ENCODE results near the gene ANKRD17. TPM values are rescaled to one million over a fixed set of nuclear protein-coding genes. Genes with fewer than 3 reads are reported as not detected.

The ANKRD17 gene
- total RNA-seq, 1 donor from 2014 or later, result 67.3 TPM

DNA sequence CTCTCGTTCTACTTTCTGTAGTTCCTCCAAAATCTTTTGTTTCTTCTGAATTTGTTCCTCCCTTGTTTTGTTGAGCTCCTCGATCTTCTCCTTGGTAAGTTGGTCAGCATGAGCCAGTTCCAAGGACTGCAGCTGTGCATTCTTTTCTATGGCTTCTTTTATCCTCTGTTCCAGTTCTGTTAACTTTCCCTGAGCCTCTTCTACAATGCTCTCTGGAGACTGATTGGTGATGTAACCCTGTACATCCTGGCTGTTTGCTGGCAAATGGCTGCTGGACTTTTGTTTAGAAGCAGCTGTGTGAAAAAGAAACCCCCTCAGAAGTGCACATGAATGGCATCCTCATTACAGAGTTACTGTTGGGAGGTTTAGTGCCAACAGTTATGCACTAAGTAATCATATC, 118.6 kb downstream of the ANKRD17 start:
- Histone ChIP-seq H3K27ac (peak overlapping the region; percentile 97), H4K20me1 (ENCODE audit: low read depth) (peaks cover 15% of the 10 kb centered on the region), H3K79me2 (ENCODE audit: low read depth) (peaks cover 34% of the 10 kb centered on the region), H3K4me2 (peak overlapping the region; percentile 60), H3K27me3 (no peaks in the 10 kb centered on the region), H3K9me3 (ENCODE audit: low read depth) (no peaks in the 10 kb centered on the region), H3K36me3 (peaks cover 32% of the 10 kb centered on the region), H3K4me1 (peaks cover 19% of the 10 kb centered on the region), H2AFZ (replicated peaks) (no peak overlapping the region), H3K4me3 (peak overlapping the region; percentile 12), H3K9ac (no peak overlapping the region), H3F3A (ENCODE audit: low read depth) (peaks cover 19% of the 10 kb centered on the region)
- Mint-ChIP-seq H3K36me3 (peaks cover 33% of the 10 kb centered on the region), H3K4me1 (peaks cover 14% of the 10 kb centered on the region), H3K27ac (peak overlapping the region; percentile 98), H3K27me3 (ENCODE audit: insufficient read depth, low read depth) (no peaks in the 10 kb centered on the region), H3K9me3 (no peaks in the 10 kb centered on the region), H3K4me3 (peak overlapping the region; percentile 61)
- TF ChIP-seq EZH2phosphoT487 (IDR thresholded peaks at IDR 0.05) (no peak), EZH2 (IDR thresholded peaks at IDR 0.05) (no peak)
- TF ChIP-seq, protein P1, sequence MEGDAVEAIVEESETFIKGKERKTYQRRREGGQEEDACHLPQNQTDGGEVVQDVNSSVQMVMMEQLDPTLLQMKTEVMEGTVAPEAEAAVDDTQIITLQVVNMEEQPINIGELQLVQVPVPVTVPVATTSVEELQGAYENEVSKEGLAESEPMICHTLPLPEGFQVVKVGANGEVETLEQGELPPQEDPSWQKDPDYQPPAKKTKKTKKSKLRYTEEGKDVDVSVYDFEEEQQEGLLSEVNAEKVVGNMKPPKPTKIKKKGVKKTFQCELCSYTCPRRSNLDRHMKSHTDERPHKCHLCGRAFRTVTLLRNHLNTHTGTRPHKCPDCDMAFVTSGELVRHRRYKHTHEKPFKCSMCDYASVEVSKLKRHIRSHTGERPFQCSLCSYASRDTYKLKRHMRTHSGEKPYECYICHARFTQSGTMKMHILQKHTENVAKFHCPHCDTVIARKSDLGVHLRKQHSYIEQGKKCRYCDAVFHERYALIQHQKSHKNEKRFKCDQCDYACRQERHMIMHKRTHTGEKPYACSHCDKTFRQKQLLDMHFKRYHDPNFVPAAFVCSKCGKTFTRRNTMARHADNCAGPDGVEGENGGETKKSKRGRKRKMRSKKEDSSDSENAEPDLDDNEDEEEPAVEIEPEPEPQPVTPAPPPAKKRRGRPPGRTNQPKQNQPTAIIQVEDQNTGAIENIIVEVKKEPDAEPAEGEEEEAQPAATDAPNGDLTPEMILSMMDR (IDR thresholded peaks at IDR 0.05), result no peak
- peak; percentile 74 for DNase-seq (ENCODE audit: low spot score)

DNA sequence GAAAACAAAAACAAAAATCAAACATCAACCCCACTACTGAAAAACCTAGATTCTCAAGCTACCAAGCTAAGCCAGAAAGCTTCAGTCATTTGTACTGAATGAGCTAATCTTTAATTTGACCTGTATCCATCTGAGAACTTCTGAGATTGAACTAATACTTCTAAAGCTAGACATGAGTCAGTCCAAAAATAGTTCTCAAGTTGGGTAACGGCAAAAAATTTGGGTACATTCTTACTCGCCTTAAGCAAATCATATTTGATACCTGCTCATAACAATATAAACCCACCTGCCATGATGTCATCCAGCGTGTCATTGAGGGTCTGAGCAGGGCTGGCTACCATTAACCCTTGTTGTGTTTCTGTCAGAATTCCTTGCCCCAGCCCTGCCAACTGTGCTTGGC, 119.4 kb downstream of the ANKRD17 start:
- Mint-ChIP-seq H3K36me3 (peaks cover 33% of the 10 kb centered on the region), H3K27me3 (ENCODE audit: insufficient read depth, low read depth) (no peaks in the 10 kb centered on the region), H3K9me3 (no peaks in the 10 kb centered on the region), H3K4me1 (peaks cover 14% of the 10 kb centered on the region), H3K27ac (peak overlapping the region; percentile 98), H3K4me3 (no peak overlapping the region)
- Histone ChIP-seq H2AFZ (replicated peaks) (no peak overlapping the region), H3K4me3 (no peak overlapping the region), H3K4me2 (peak overlapping the region; percentile 60), H3K27ac (peak overlapping the region; percentile 97), H3K79me2 (ENCODE audit: low read depth) (peaks cover 38% of the 10 kb centered on the region), H3K9ac (no peak overlapping the region), H4K20me1 (ENCODE audit: low read depth) (peaks cover 15% of the 10 kb centered on the region), H3K4me1 (peaks cover 19% of the 10 kb centered on the region), H3K9me3 (ENCODE audit: low read depth) (no peaks in the 10 kb centered on the region), H3K36me3 (peaks cover 32% of the 10 kb centered on the region), H3F3A (ENCODE audit: low read depth) (peaks cover 19% of the 10 kb centered on the region), H3K27me3 (no peaks in the 10 kb centered on the region)
- TF ChIP-seq, protein P1 (IDR thresholded peaks at IDR 0.05), result no peak
- TF ChIP-seq EZH2 (IDR thresholded peaks at IDR 0.05), result no peak
- no peak for TF ChIP-seq EZH2phosphoT487 (IDR thresholded peaks at IDR 0.05)
- no peak for DNase-seq (ENCODE audit: low spot score)

- no peak for DNase-seq (ENCODE audit: low spot score)
- peaks cover 15% of the 10 kb centered on the region for H4K20me1 ChIP-seq (ENCODE audit: low read depth)
- H3K4me2 ChIP-seq, result no peak overlapping the region
- no peak overlapping the region for H3K9ac ChIP-seq
- H3K4me3 ChIP-seq, result no peak overlapping the region
- peaks cover 19% of the 10 kb centered on the region for H3K4me1 ChIP-seq
- no peaks in the 10 kb centered on the region for H3K9me3 Mint-ChIP-seq
- no peak overlapping the region for H2AFZ ChIP-seq (replicated peaks)
- H3K36me3 Mint-ChIP-seq, result peaks cover 30% of the 10 kb centered on the region
- peaks cover 29% of the 10 kb centered on the region for H3K36me3 ChIP-seq
- peaks cover 14% of the 10 kb centered on the region for H3K4me1 Mint-ChIP-seq
- no peaks in the 10 kb centered on the region for H3K27me3 Mint-ChIP-seq (ENCODE audit: insufficient read depth, low read depth)
- H3K27ac ChIP-seq, result no peak overlapping the region
- H3K9me3 ChIP-seq (ENCODE audit: low read depth), result no peaks in the 10 kb centered on the region
- H3K79me2 ChIP-seq (ENCODE audit: low read depth), result peaks cover 38% of the 10 kb centered on the region
- no peak for TF ChIP-seq EZH2phosphoT487 (IDR thresholded peaks at IDR 0.05)
- no peak for TF ChIP-seq EZH2 (IDR thresholded peaks at IDR 0.05)
- TF ChIP-seq, protein P1 (IDR thresholded peaks at IDR 0.05), result no peak
- peaks cover 19% of the 10 kb centered on the region for H3F3A ChIP-seq (ENCODE audit: low read depth)
- H3K27ac Mint-ChIP-seq, result no peak overlapping the region
- H3K4me3 Mint-ChIP-seq, result no peak overlapping the region
- no peaks in the 10 kb centered on the region for H3K27me3 ChIP-seq
Measured at GRCh38 chr4:73137121-73137520, 121.5 kb downstream of the ANKRD17 start.

Data from neural progenitor cell (in vitro differentiated cells).